Keratinocyte (primary cell): ENCODE measurements around the gene PDE6G. TPM values are rescaled to one million over a fixed set of nuclear protein-coding genes. Genes with fewer than 3 reads are reported as not detected.

Source experiments
- DNase-seq: peaks from one replicate; pipeline ENCODE4 v3.0.0-alpha.2; 2011; ENCODE audit warnings: low read depth, missing footprints, low spot score
- FAIRE-seq: peaks from 2 replicates; lab custom pipeline; 2011; peaks lifted over from hg19 to GRCh38; lab: Jason Lieb, UNC
- H2AFZ ChIP-seq: 2 replicates; pipeline ENCODE4 v1.6.0; 2012; ENCODE audit warnings: low read length, control low read depth, inconsistent platforms; ENCODE audit not compliant: control insufficient read depth
- H3K27ac ChIP-seq: 2 replicates; pipeline ENCODE4 v1.5.1; 2011; ENCODE audit warnings: low read length; ENCODE audit not compliant: control insufficient read depth, insufficient read depth
- H3K27me3 ChIP-seq: 3 replicates; pipeline ENCODE4 v1.6.0; 2011; ENCODE audit warnings: low read length; ENCODE audit not compliant: control insufficient read depth, insufficient read depth; ENCODE audit errors: extremely low read depth
- H3K36me3 ChIP-seq, 2 experiments: 2 replicates in 1 of 2; 3 replicates in 1 of 2; pipeline ENCODE4 v1.5.1; 2011; ENCODE audit warnings: low read length in 2 of 2, mild to moderate bottlenecking in 1 of 2; ENCODE audit not compliant: control insufficient read depth in 2 of 2, insufficient read depth in 2 of 2; ENCODE audit errors: extremely low read depth in 1 of 2
- H3K4me1 ChIP-seq: 3 replicates; pipeline ENCODE4 v1.5.1; 2011; ENCODE audit warnings: low read length; ENCODE audit not compliant: control insufficient read depth, insufficient read depth; ENCODE audit errors: extremely low read depth
- H3K4me2 ChIP-seq: 3 replicates; pipeline ENCODE4 v1.6.0; 2011; ENCODE audit warnings: low read depth, low read length; ENCODE audit not compliant: control insufficient read depth, insufficient read depth; ENCODE audit errors: extremely low read depth
- H3K4me3 ChIP-seq, 3 experiments: fragments of 200-600 bp in 1 of 3; sonication (generic) in 1 of 3; 2 replicates in 2 of 3; 3 replicates in 1 of 3; pipeline ENCODE4 v1.5.1; 2011 to 2016; ENCODE audit warnings: low read length in 3 of 3, mild to moderate bottlenecking in 3 of 3, control low read depth in 2 of 3, inconsistent platforms in 1 of 3, low read depth in 1 of 3, mixed read lengths in 1 of 3, mixed run types in 1 of 3, moderate library complexity in 1 of 3; ENCODE audit not compliant: control insufficient read depth in 2 of 3, insufficient read depth in 2 of 3; ENCODE audit errors: extremely low read depth in 1 of 3
- H3K79me2 ChIP-seq: 2 replicates; pipeline ENCODE4 v1.6.0; 2012; ENCODE audit warnings: low read length; ENCODE audit not compliant: control insufficient read depth, insufficient read depth
- H3K9ac ChIP-seq: 3 replicates; pipeline ENCODE4 v1.6.0; 2011; ENCODE audit warnings: low read length; ENCODE audit not compliant: control insufficient read depth, insufficient read depth; ENCODE audit errors: extremely low read depth
- H3K9me1 ChIP-seq: 3 replicates; pipeline ENCODE4 v1.6.0; 2011; ENCODE audit warnings: low read length; ENCODE audit not compliant: control insufficient read depth, insufficient read depth; ENCODE audit errors: extremely low read depth
- H3K9me3 ChIP-seq: 2 replicates; pipeline ENCODE4 v1.5.1; 2012; ENCODE audit warnings: low read depth, low read length; ENCODE audit not compliant: control insufficient read depth
- H4K20me1 ChIP-seq: 3 replicates; pipeline ENCODE4 v1.6.0; 2011; ENCODE audit warnings: low read length; ENCODE audit not compliant: control insufficient read depth, insufficient read depth; ENCODE audit errors: extremely low read depth
- EZH2 ChIP-seq: IDR thresholded peaks from one replicate; pipeline ENCODE4 v1.6.1; 2012; ENCODE audit warnings: inconsistent platforms, mild to moderate bottlenecking, low read length, moderate library complexity
- dilution Hi-C: fragments of 300-500 bp; cut with MboI; formaldehyde crosslinking; loops from one replicate; pipeline ENCODE4 v1.7.0; 2020; ENCODE audit warnings: low sequenced_read_pairs; ENCODE audit not compliant: extremely low pct_ligation_motif_present
- polyA plus RNA-seq, 5 experiments: library from polyadenylated mRNA; depleted of rRNA in 3 of 5; stranded (reverse) in 3 of 5; stranded (forward) in 1 of 5; unstranded in 1 of 5; fragments of >200 nt; gene quantifications; 1 replicate in 1 of 5; 2 replicates in 3 of 5; 3 replicates in 1 of 5; pipeline versions ENCODE4 v1.2.1 to v1.2.3, GENCODE V29; 2011 to 2012; ENCODE audit warnings: missing spikeins in 2 of 5, low read depth in 1 of 5, low replicate concordance in 1 of 5
- TF ChIP-seq, protein P1 (sequence below), 3 experiments: IDR thresholded peaks in 1 of 3; conservative IDR thresholded peaks in 1 of 3; optimal IDR thresholded peaks in 1 of 3; 2 replicates in 2 of 3; 3 replicates in 1 of 3; pipeline versions ENCODE3 to v1.5.1; 2011; ENCODE audit warnings: low read length in 3 of 3, mild to moderate bottlenecking in 3 of 3, moderate library complexity in 2 of 3, control low read depth in 1 of 3, inconsistent platforms in 1 of 3; ENCODE audit not compliant: insufficient read depth in 2 of 3; ENCODE audit errors: extremely low read depth in 1 of 3

PDE6G gene
- polyA plus RNA-seq, 1 donor (not counting 4 experiments of a cell fraction or from before 2014, with no cell fraction given): not detected

- Histone ChIP-seq H3K9ac (no peak overlapping the region), H3K79me2 (no peaks in the 10 kb centered on the region), H3K36me3 (no peaks in the 10 kb centered on the region), H3K4me1 (peaks cover 9% of the 10 kb centered on the region), H3K4me2 (no peak overlapping the region), H3K27me3 (no peaks in the 10 kb centered on the region), H3K4me3 (no peak overlapping the region), H3K27ac (no peak overlapping the region), H4K20me1 (no peaks in the 10 kb centered on the region), H3K9me1 (no peaks in the 10 kb centered on the region), H2AFZ (no peak overlapping the region), H3K9me3 (no peaks in the 10 kb centered on the region)
- FAIRE-seq (no peak), DNase-seq (no peak)
- dilution Hi-C loops: no loop called here
- TF ChIP-seq EZH2: no peak
- TF ChIP-seq, protein P1, sequence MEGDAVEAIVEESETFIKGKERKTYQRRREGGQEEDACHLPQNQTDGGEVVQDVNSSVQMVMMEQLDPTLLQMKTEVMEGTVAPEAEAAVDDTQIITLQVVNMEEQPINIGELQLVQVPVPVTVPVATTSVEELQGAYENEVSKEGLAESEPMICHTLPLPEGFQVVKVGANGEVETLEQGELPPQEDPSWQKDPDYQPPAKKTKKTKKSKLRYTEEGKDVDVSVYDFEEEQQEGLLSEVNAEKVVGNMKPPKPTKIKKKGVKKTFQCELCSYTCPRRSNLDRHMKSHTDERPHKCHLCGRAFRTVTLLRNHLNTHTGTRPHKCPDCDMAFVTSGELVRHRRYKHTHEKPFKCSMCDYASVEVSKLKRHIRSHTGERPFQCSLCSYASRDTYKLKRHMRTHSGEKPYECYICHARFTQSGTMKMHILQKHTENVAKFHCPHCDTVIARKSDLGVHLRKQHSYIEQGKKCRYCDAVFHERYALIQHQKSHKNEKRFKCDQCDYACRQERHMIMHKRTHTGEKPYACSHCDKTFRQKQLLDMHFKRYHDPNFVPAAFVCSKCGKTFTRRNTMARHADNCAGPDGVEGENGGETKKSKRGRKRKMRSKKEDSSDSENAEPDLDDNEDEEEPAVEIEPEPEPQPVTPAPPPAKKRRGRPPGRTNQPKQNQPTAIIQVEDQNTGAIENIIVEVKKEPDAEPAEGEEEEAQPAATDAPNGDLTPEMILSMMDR (optimal IDR thresholded peaks at IDR 0.05 in 1 of 3, IDR thresholded peaks at IDR 0.05 in 1 of 3, conservative IDR thresholded peaks at IDR 0.05 in 1 of 3; ENCODE audit: extremely low read depth in 1 of 3, insufficient read depth in 2 of 3, low read length in 3 of 3): no peak
Measured at GRCh38 chr17:81656835-81657234, 493 bp upstream of the PDE6G start.

- FAIRE-seq (no peak), DNase-seq (no peak)
- Histone ChIP-seq H3K27me3 (no peaks in the 10 kb centered on the region), H3K27ac (no peak overlapping the region), H3K4me3 (no peak overlapping the region), H3K9ac (no peak overlapping the region), H3K4me2 (no peak overlapping the region), H2AFZ (no peak overlapping the region), H3K9me1 (no peaks in the 10 kb centered on the region), H3K36me3 (no peaks in the 10 kb centered on the region), H4K20me1 (no peaks in the 10 kb centered on the region), H3K4me1 (peaks cover 9% of the 10 kb centered on the region), H3K79me2 (no peaks in the 10 kb centered on the region), H3K9me3 (no peaks in the 10 kb centered on the region)
- dilution Hi-C loops: no loop called here
- TF ChIP-seq, protein P1 (optimal IDR thresholded peaks at IDR 0.05 in 1 of 3, IDR thresholded peaks at IDR 0.05 in 1 of 3, conservative IDR thresholded peaks at IDR 0.05 in 1 of 3; ENCODE audit: extremely low read depth in 1 of 3, insufficient read depth in 2 of 3, low read length in 3 of 3): no peak
- TF ChIP-seq EZH2: no peak
Measured at GRCh38 chr17:81655378-81656117, 794 bp downstream of the PDE6G start.
